K562 (cell line): ENCODE measurements around the gene FHIT. TPM values are rescaled to one million over a fixed set of nuclear protein-coding genes. Genes with fewer than 3 reads are reported as not detected.

Source experiments
- ATAC-seq: fragments of 200-7000 bp; cut with Tn5 transposase; 3 replicates; pipeline ENCODE4 v1.9.1; 2020; ENCODE audit warnings: moderate library complexity
- BruUV-seq: library from RNA; stranded (reverse); fragments of 400-500 nt; replicated peaks from 2 replicates; lab custom pipeline; 2021; lab: Mats Ljungman, UMichigan
- CTCF ChIA-PET: fragments of 300-600 bp; formaldehyde crosslinking; extraction: SDS; loops from one replicate; lab custom pipeline; 2021; ENCODE audit warnings: low intra/inter-chr PET ratio; lab: Yijun Ruan, JAX
- POLR2A ChIA-PET: fragments of 300-600, 350-650 bp; sonication (Branson Sonifier 250); formaldehyde crosslinking; extraction: SDS; loops from one replicate; lab custom pipeline; 2021; ENCODE audit warnings: antibody characterized with exemption, inconsistent platforms; lab: Yijun Ruan, JAX
- DNase-seq, 4 experiments: peaks; one replicate each; pipeline versions ENCODE4 v3.0.0 to v3.0.0-alpha.2; 2011 to 2018; ENCODE audit warnings: low spot score in 3 of 4, mixed read lengths in 3 of 4; ENCODE audit errors: extremely low read depth in 1 of 4
- FAIRE-seq: peaks from 2 replicates; lab custom pipeline; 2011; peaks lifted over from hg19 to GRCh38; lab: Jason Lieb, UNC
- H2AFZ ChIP-seq: 2 replicates; pipeline ENCODE4 v1.6.0; 2011; ENCODE audit warnings: low read depth, low read length, control low read depth, inconsistent platforms
- H3K27ac ChIP-seq: fragments of 200-600 bp; 3 replicates; pipeline ENCODE4 v1.8.0; 2011; ENCODE audit warnings: low read depth, mild to moderate bottlenecking, control low read depth, inconsistent platforms, low read length, moderate library complexity, mixed read lengths; ENCODE audit errors: extremely low read depth
- H3K27me3 ChIP-seq, 2 experiments: fragments of 300-600 bp in 1 of 2; 2 replicates in 1 of 2; 3 replicates in 1 of 2; pipeline versions ENCODE4 v1.6.0 to v1.8.0; 2011; ENCODE audit warnings: inconsistent platforms in 2 of 2, low read length in 2 of 2, mild to moderate bottlenecking in 1 of 2, mixed read lengths in 1 of 2, moderate library complexity in 1 of 2; ENCODE audit not compliant: control insufficient read depth in 2 of 2, insufficient read depth in 2 of 2
- H3K36me3 ChIP-seq: fragments of 300-600 bp; 3 replicates; pipeline ENCODE4 v1.8.0; 2011; ENCODE audit warnings: mild to moderate bottlenecking, low read length, inconsistent platforms; ENCODE audit not compliant: control insufficient read depth, insufficient read depth
- H3K4me1 ChIP-seq, 2 experiments: fragments of 200-600 bp in 1 of 2; replicated peaks in 1 of 2; 2 replicates in 1 of 2; 3 replicates in 1 of 2; pipeline versions ENCODE4 v1.5.1 to v1.8.0; 2011; ENCODE audit warnings: inconsistent platforms in 2 of 2, low read length in 2 of 2, mild to moderate bottlenecking in 1 of 2, mixed read lengths in 1 of 2, moderate library complexity in 1 of 2; ENCODE audit not compliant: control insufficient read depth in 2 of 2, insufficient read depth in 2 of 2
- H3K4me2 ChIP-seq: 2 replicates; pipeline ENCODE4 v1.6.1; 2011; ENCODE audit warnings: low read length, control low read depth, inconsistent platforms, mixed read lengths; ENCODE audit not compliant: insufficient read depth
- H3K4me3 ChIP-seq: fragments of 200-600 bp; sonication (generic), shearing (Covaris generic); 2 replicates; pipeline ENCODE4 v1.5.1; 2016; ENCODE audit warnings: control low read depth, inconsistent platforms
- H3K79me2 ChIP-seq: fragments of 200-600 bp; 3 replicates; pipeline ENCODE4 v1.8.0; 2011; ENCODE audit warnings: low read length, inconsistent platforms; ENCODE audit not compliant: control insufficient read depth, insufficient read depth
- H3K9ac ChIP-seq, 2 experiments: 2 replicates each; pipeline versions ENCODE4 v1.6.0 to v1.6.1; 2011; ENCODE audit warnings: low read depth in 2 of 2, low read length in 2 of 2, control low read depth in 1 of 2, inconsistent platforms in 1 of 2, mild to moderate bottlenecking in 1 of 2, mixed read lengths in 1 of 2; ENCODE audit not compliant: insufficient read depth in 1 of 2
- H3K9me1 ChIP-seq: one replicate; pipeline ENCODE4 v1.6.0; 2011; ENCODE audit warnings: inconsistent platforms, mild to moderate bottlenecking, low read length, moderate library complexity; ENCODE audit not compliant: control insufficient read depth, insufficient read depth
- H3K9me3 ChIP-seq: replicated peaks from 2 replicates; pipeline ENCODE4 v1.5.1; 2011; ENCODE audit warnings: low read depth, low read length, inconsistent platforms; ENCODE audit not compliant: control insufficient read depth, insufficient read depth
- H4K20me1 ChIP-seq: replicated peaks from 2 replicates; pipeline ENCODE4 v1.6.1; 2011; ENCODE audit warnings: low read length, inconsistent platforms, mixed read lengths; ENCODE audit not compliant: control insufficient read depth, insufficient read depth
- COPS2 ChIP-seq: fragments of 450-650 bp; conservative IDR thresholded peaks from 2 replicates; pipeline ENCODE4 v1.6.1; 2016; ENCODE audit warnings: mild to moderate bottlenecking, moderate library complexity
- ETV5 ChIP-seq: sonication (generic); formaldehyde crosslinking; IDR thresholded peaks from 2 replicates; pipeline ENCODE4 v1.4.0; 2020; ENCODE audit warnings: low read depth, mild to moderate bottlenecking, missing genetic modification reagents
- FOXM1 ChIP-seq, 2 experiments: fragments of 450-650 bp in 1 of 2; sonication (generic) in 1 of 2; formaldehyde crosslinking in 1 of 2; IDR thresholded peaks; 2 replicates each; pipeline versions ENCODE4 v1.6.1 to v1.9.0; 2017 to 2022; ENCODE audit warnings: low read depth in 2 of 2, mild to moderate bottlenecking in 2 of 2, missing genetic modification reagents in 1 of 2, moderate library complexity in 1 of 2
- HNRNPK ChIP-seq: fragments of 200-400 bp; formaldehyde crosslinking; IDR thresholded peaks from one replicate; pipeline ENCODE4 v1.6.1; 2018; ENCODE audit warnings: mild to moderate bottlenecking, low read depth, low read length; ENCODE audit not compliant: poor library complexity, severe bottlenecking
- ILF3 ChIP-seq: fragments of 450-650 bp; IDR thresholded peaks from 2 replicates; pipeline ENCODE4 v1.6.1; 2018; ENCODE audit warnings: antibody characterized with exemption, mild to moderate bottlenecking, moderate library complexity, borderline replicate concordance
- SPI1 ChIP-seq: IDR thresholded peaks from 2 replicates; pipeline ENCODE4 v1.6.1; 2011; ENCODE audit warnings: low read depth, low read length, control low read depth, borderline replicate concordance
- WHSC1 ChIP-seq: IDR thresholded peaks from one replicate; pipeline ENCODE4 v1.6.1; 2012; ENCODE audit warnings: low read length, control low read depth, inconsistent platforms
- ZNF507 ChIP-seq: conservative IDR thresholded peaks from 2 replicates; pipeline ENCODE4 v1.6.1; 2017; ENCODE audit warnings: missing genetic modification characterization, missing compliant biosample characterization
- ZNF668 ChIP-seq: fragments of 250-450 bp; sonication (Bioruptor Pico); IDR thresholded peaks from 2 replicates; pipeline ENCODE4 v1.8.0; 2022; ENCODE audit warnings: mild to moderate bottlenecking, inconsistent platforms
- WGBS: fragments of 100-300 bp; shearing (Covaris generic); methylation state at CpG from one replicate; pipeline ENCODE4 v1.1.6; 2016; ENCODE audit warnings: low coverage, mixed read lengths; ENCODE audit not compliant: insufficient coverage; ENCODE audit errors: missing lambda C conversion rate; 5-methylcytosine and 5-hydroxymethylcytosine counted together
- in situ Hi-C: fragments of 300-500 bp; cut with MboI; formaldehyde crosslinking; loops from 4 replicates; pipeline ENCODE4 v1.15.0; 2018; ENCODE audit warnings: inconsistent platforms, mixed read lengths
- intact Hi-C: fragments of 100-400 bp; cut with micrococcal nuclease; formaldehyde crosslinking; loops from 2 replicates; pipeline ENCODE4 v1.14.2; 2022
- polyA plus RNA-seq, 8 experiments: library from polyadenylated mRNA; depleted of rRNA in 4 of 8; stranded (reverse) in 5 of 8; unstranded in 3 of 8; fragments of >200 nt; fragmentation: Nextera tagmentation in 2 of 8; fragmentation: Illumina TruSeq in 1 of 8; extraction: Ambion mirVana in 2 of 8; extraction: Trizol in 1 of 8; gene quantifications; 2 replicates each; pipeline versions ENCODE4 v1.2.1 to v1.2.3, GENCODE V29; 2011 to 2014; ENCODE audit warnings: inconsistent platforms in 1 of 8, missing spikeins in 1 of 8
- total RNA-seq, 7 experiments: library from RNA; depleted of rRNA in 6 of 7; stranded (reverse); fragments of >200 nt in 6 of 7; fragmentation: Illumina TruSeq in 2 of 7; extraction: Trizol in 2 of 7; gene quantifications; 2 replicates each; pipeline versions ENCODE4 v1.2.1 to v1.2.3, GENCODE V29; 2011 to 2021; ENCODE audit warnings: low replicate concordance in 1 of 7

FHIT gene
- total and polyA plus RNA-seq, 9 of the 15 experiments (the other 6 are each of a cell fraction or from before 2014, with no cell fraction given) = 1.7 to 9.1 (median 4.3) TPM

- Histone ChIP-seq H3K9ac (no peak overlapping the region), H3K27me3 (no peaks in the 10 kb centered on the region), H3K4me2 (no peak overlapping the region), H3K9me3 (no peaks in the 10 kb centered on the region), H4K20me1 (no peaks in the 10 kb centered on the region), H3K27ac (no peak overlapping the region), H3K9me1 (no peaks in the 10 kb centered on the region), H3K36me3 (no peaks in the 10 kb centered on the region), H2AFZ (no peak overlapping the region), H3K4me3 (no peak overlapping the region), H3K4me1 (no peaks in the 10 kb centered on the region), H3K79me2 (no peaks in the 10 kb centered on the region)
- intact Hi-C loops = no loop called here
- POLR2A ChIA-PET = no interaction called here
- CTCF ChIA-PET = no interaction called here
- no TSS peak for BruUV-seq
- no peak for DNase-seq
- 60% methylated on average over 1 of the region's 1 CpG for WGBS
- TF ChIP-seq ZNF507 (tag) (no peak), ETV5 (CRISPR knock-in tag) (no peak), COPS2 (no peak), WHSC1 (no peak), HNRNPK (no peak), FOXM1 (IDR thresholded peaks at IDR 0.05; ENCODE audit: low read depth) (no peak), FOXM1 (CRISPR knock-in tag; IDR thresholded peaks at IDR 0.05; ENCODE audit: low read depth) (no peak), ILF3 (no peak), ZNF668 (CRISPR knock-in tag) (no peak), SPI1 (no peak)
- ATAC-seq = no peak
- in situ Hi-C loops = no loop called here
- no peak for FAIRE-seq
These were observed 1107.2 kb downstream of the FHIT start for GRCh38 chr3:60144071-60144470.
